ENCODE results near the gene EXT2. TPM values are rescaled to one million over a fixed set of nuclear protein-coding genes. Genes with fewer than 3 reads are reported as not detected.
A peak's percentile ranks its signal among the peaks of the same experiment; 100 is the strongest.

EXT2 gene
- total RNA-seq (2022) (56.9 and 67.3 TPM in 2 replicates), Bru-seq, nascent RNA (percentile 67 among the genes with signal in this experiment), BruChase-seq, experiment 1, labeled RNA remaining after a 6-hour chase (percentile 62 among the genes with signal in this experiment), BruChase-seq, experiment 2, labeled RNA remaining after a 2-hour chase (percentile 52 among the genes with signal in this experiment)
- long read RNA-seq, transcript EXT2-210 (14 exons, 3,136 nt): major isoform, 62 of 80 reads
- long read RNA-seq, partial matches to known transcripts: 8 of 80 reads
- long read RNA-seq, other reads (novel, unspliced or antisense): 8 of 80 reads

DNA sequence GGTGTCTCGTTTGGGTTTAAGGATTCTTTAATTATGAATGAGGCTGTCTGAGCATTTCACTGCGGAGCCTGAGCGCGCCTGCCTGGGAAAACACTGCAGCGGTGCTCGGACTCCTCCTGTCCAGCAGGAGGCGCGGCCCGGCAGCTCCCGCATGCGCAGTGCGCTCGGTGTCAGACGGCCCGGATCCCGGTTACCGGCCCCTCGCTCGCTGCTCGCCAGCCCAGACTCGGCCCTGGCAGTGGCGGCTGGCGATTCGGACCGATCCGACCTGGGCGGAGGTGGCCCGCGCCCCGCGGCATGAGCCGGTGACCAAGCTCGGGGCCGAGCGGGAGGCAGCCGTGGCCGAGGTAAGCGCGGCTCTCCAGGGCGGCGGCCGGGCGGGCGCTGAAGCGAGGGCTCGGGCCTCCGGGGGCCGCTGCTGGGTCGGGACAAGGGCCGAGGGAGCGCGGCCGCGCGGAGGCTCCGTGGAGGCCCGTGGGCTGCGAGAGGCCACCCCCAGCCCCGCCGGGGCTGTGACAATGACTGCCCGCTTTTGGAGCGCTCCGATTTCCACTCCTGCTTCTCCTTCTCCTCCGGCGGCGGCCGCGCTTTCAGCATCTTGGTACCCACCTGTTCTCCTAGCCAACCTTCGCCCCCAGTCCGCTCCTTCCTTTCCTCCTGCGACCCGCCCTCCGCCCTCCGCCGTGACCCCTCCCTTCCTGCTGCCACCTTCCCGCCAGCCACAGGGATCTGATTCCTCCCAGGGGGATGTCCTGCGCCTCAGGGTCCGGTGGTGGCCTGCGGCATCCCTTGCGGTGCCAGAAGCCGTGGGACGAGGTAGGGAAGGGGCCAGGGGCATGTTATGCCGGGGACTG lies at the start of gene EXT2:
Gene EXT2, plus strand, starts transcription at position 173 of the 854 bp plus-strand sequence. CDS start 12,035 bp downstream, outside the sequence.
- intact Hi-C loops (cut with micrococcal nuclease; ENCODE audit: unreplicated experiment): no loop called here
- peak; percentile 88 for DNase-seq
- no TSS peak for BruUV-seq (replicated peaks)
- Mint-ChIP-seq H3K9me3 (ENCODE audit: low read depth, unreplicated experiment) (no peaks in the 10 kb centered on the region), H3K27ac (ENCODE audit: unreplicated experiment) (peak within 1 kb of the TSS; percentile 47), H3K27me3 (ENCODE audit: unreplicated experiment) (no peaks in the 10 kb centered on the region), H3K4me3 (ENCODE audit: low read depth, unreplicated experiment) (peak within 1 kb of the TSS; percentile 82), H3K36me3 (ENCODE audit: insufficient read depth, unreplicated experiment) (peaks cover 24% of the 10 kb centered on the region), H3K4me1 (ENCODE audit: low read depth, unreplicated experiment) (peaks cover 16% of the 10 kb centered on the region)
- CTCF ChIA-PET: interaction anchor here (0.6 to 1.2 kb wide), 3 partner anchors 9 to 44 kb away, joined by 3 to 7 read pairs (median 5); no protein-coding TSS in a partner anchor
- TF ChIP-seq, protein P1, sequence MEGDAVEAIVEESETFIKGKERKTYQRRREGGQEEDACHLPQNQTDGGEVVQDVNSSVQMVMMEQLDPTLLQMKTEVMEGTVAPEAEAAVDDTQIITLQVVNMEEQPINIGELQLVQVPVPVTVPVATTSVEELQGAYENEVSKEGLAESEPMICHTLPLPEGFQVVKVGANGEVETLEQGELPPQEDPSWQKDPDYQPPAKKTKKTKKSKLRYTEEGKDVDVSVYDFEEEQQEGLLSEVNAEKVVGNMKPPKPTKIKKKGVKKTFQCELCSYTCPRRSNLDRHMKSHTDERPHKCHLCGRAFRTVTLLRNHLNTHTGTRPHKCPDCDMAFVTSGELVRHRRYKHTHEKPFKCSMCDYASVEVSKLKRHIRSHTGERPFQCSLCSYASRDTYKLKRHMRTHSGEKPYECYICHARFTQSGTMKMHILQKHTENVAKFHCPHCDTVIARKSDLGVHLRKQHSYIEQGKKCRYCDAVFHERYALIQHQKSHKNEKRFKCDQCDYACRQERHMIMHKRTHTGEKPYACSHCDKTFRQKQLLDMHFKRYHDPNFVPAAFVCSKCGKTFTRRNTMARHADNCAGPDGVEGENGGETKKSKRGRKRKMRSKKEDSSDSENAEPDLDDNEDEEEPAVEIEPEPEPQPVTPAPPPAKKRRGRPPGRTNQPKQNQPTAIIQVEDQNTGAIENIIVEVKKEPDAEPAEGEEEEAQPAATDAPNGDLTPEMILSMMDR (IDR thresholded peaks at IDR 0.05; ENCODE audit: unreplicated experiment): peak; percentile 78

DNA sequence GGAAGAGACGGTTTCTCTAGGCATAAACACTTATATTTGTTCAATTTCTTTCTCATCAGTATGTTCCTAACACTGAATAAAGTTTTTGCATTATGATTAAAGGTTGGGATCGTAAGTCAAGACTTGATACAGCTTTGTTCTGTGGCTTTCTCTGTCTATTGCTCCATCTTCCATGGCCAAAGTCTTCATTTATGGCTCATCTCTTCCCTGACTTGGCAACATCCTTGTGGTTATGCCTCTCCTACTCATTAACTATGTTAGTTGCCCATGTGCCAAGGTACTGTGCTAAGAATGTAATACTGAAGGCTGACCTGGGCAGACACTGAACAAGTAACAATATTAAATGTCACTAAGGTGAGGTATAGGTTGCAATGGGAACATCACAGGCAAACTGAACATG lies 49.3 kb upstream of the EXT2 start:
- intact Hi-C loops (cut with micrococcal nuclease; ENCODE audit: unreplicated experiment): no loop called here
- Mint-ChIP-seq H3K4me3 (ENCODE audit: low read depth, unreplicated experiment) (no peak overlapping the region), H3K27me3 (ENCODE audit: unreplicated experiment) (peaks cover 74% of the 10 kb centered on the region), H3K4me1 (ENCODE audit: low read depth, unreplicated experiment) (no peaks in the 10 kb centered on the region), H3K9me3 (ENCODE audit: low read depth, unreplicated experiment) (no peaks in the 10 kb centered on the region), H3K27ac (ENCODE audit: unreplicated experiment) (no peak overlapping the region), H3K36me3 (ENCODE audit: insufficient read depth, unreplicated experiment) (peaks cover 4% of the 10 kb centered on the region)
- no peak for DNase-seq
- no TSS peak for BruUV-seq (replicated peaks)
- TF ChIP-seq, protein P1 (IDR thresholded peaks at IDR 0.05; ENCODE audit: unreplicated experiment): no peak
- CTCF ChIA-PET: no interaction called here

DNA sequence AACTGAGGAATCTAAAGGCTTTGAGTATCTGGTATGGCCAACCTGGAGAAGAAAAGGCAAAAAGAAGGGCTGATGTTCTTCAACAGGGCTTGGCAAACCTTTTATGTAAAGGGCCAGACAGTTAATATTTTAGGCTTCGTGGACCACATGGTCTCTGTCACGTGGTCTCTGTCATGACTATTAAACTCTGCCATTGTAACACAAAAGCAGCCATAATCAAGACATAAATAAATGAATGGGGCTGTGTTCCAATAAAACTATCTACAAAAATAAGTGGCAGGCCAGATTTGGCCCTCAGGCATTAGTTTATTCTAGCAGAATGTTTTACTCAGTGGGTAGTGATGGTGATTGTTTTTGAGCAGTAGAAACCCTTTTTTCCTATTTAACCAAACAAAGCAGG lies 48.2 kb upstream of the EXT2 start:
- CTCF ChIA-PET: no interaction called here
- Mint-ChIP-seq H3K9me3 (ENCODE audit: low read depth, unreplicated experiment) (no peaks in the 10 kb centered on the region), H3K27ac (ENCODE audit: unreplicated experiment) (no peak overlapping the region), H3K4me3 (ENCODE audit: low read depth, unreplicated experiment) (no peak overlapping the region), H3K4me1 (ENCODE audit: low read depth, unreplicated experiment) (no peaks in the 10 kb centered on the region), H3K36me3 (ENCODE audit: insufficient read depth, unreplicated experiment) (peaks cover 4% of the 10 kb centered on the region), H3K27me3 (ENCODE audit: unreplicated experiment) (peaks cover 85% of the 10 kb centered on the region)
- no TSS peak for BruUV-seq (replicated peaks)
- no peak for DNase-seq
- TF ChIP-seq, protein P1 (IDR thresholded peaks at IDR 0.05; ENCODE audit: unreplicated experiment): no peak
- intact Hi-C loops (cut with micrococcal nuclease; ENCODE audit: unreplicated experiment): no loop called here

DNA sequence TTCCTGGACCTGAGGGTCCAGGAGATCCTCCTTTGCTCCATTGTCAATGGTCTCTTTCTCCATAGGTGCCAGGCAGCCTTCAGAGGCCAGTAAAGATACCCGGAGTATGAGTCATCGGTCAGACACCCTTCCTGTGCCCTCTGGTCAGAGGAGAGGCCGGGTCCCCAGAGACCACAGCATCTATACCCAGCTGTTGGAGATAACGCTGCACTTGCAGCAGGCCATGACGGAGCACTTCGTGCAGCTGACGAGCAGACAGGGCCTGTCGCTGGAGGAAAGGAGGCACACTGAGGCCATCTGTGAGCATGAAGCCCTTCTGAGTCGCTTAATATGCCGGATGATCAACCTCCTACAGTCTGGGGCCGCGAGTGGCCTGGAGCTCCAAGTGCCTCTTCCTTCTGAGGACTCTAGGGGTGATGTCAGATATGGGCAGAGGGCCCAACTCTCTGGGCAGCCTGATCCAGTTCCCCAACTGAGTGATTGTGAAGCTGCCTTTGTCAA lies 47.5 kb upstream of the EXT2 start, which contains the start of gene ACCSL:
Gene ACCSL, plus strand, starts transcription at position 51 of the 501 bp plus-strand sequence. Its CDS starts 56 bp downstream, at position 107.
- H3K4me3 Mint-ChIP-seq (ENCODE audit: low read depth, unreplicated experiment): no peak within 1 kb of the TSS
- no peaks in the 10 kb centered on the region for H3K4me1 Mint-ChIP-seq (ENCODE audit: low read depth, unreplicated experiment)
- no TSS peak for BruUV-seq (replicated peaks)
- CTCF ChIA-PET: no interaction called here
- DNase-seq: no peak
- H3K27ac Mint-ChIP-seq (ENCODE audit: unreplicated experiment): no peak within 1 kb of the TSS
- H3K27me3 Mint-ChIP-seq (ENCODE audit: unreplicated experiment): peaks cover 92% of the 10 kb centered on the region
- intact Hi-C loops (cut with micrococcal nuclease; ENCODE audit: unreplicated experiment): no loop called here
- H3K36me3 Mint-ChIP-seq (ENCODE audit: insufficient read depth, unreplicated experiment): peaks cover 4% of the 10 kb centered on the region
- TF ChIP-seq, protein P1 (IDR thresholded peaks at IDR 0.05; ENCODE audit: unreplicated experiment): no peak
- H3K9me3 Mint-ChIP-seq (ENCODE audit: low read depth, unreplicated experiment): no peaks in the 10 kb centered on the region
